Activated CD8-positive, alpha-beta T cell treated with anti-CD3 and anti-CD28 coated beads for 36 hours (primary cell): ENCODE data around the gene MMS19. TPM values are rescaled to one million over a fixed set of nuclear protein-coding genes. Genes with fewer than 3 reads are reported as not detected.

Source experiments
- ATAC-seq: fragments of 200-7000 bp; cut with Tn5 transposase; one replicate; pipeline ENCODE4 v1.10.0; 2021; ENCODE audit warnings: mild to moderate bottlenecking, moderate library complexity
- CTCF ChIA-PET: fragments of 350-600 bp; sonication (Branson Sonifier 250); formaldehyde crosslinking; loops from one replicate; lab custom pipeline; 2021; ENCODE audit warnings: antibody characterized with exemption; lab: Charles Lee
- POLR2A ChIA-PET: fragments of 350-600 bp; sonication (Branson Sonifier 250); formaldehyde crosslinking; loops from one replicate; lab custom pipeline; 2021; ENCODE audit warnings: antibody characterized with exemption; lab: Charles Lee
- DNase-seq: peaks from one replicate; pipeline ENCODE4 v3.0.0-alpha.2; 2020
- H3K27ac Mint-ChIP-seq: one replicate; pipeline ENCODE4 v1.8.0; 2021; ENCODE audit warnings: mild to moderate bottlenecking, mixed read lengths
- H3K27me3 Mint-ChIP-seq: one replicate; pipeline ENCODE4 v1.8.0; 2021; ENCODE audit warnings: mixed read lengths
- H3K36me3 Mint-ChIP-seq: one replicate; pipeline ENCODE4 v1.8.0; 2021; ENCODE audit warnings: low read depth, mixed read lengths
- H3K4me1 Mint-ChIP-seq: one replicate; pipeline ENCODE4 v1.8.0; 2021; ENCODE audit warnings: low read depth, mixed read lengths
- H3K4me3 Mint-ChIP-seq: one replicate; pipeline ENCODE4 v1.8.0; 2021; ENCODE audit warnings: mild to moderate bottlenecking, moderate library complexity, mixed read lengths
- H3K9me3 Mint-ChIP-seq: one replicate; pipeline ENCODE4 v1.8.0; 2021; ENCODE audit warnings: mixed read lengths
- CTCF ChIP-seq: fragments of 200-600 bp; IDR thresholded peaks from one replicate; pipeline ENCODE4 v1.8.0; 2022; ENCODE audit warnings: antibody characterized with exemption, mild to moderate bottlenecking
- intact Hi-C: fragments of 100-400 bp; cut with micrococcal nuclease; formaldehyde crosslinking; loops from one replicate; pipeline ENCODE4 v1.10.0; 2022
- total RNA-seq, 2 experiments: library from RNA; stranded (reverse); gene quantifications; one replicate each; pipeline ENCODE4 v1.2.3, GENCODE V29; 2021

MMS19 gene
- total RNA-seq, 2 experiments from 2014 or later, result 107 to 108 TPM

- peaks cover 56% of the 10 kb centered on the region for H3K4me1 Mint-ChIP-seq
- ChIA-PET POLR2A (interaction anchor here (1.2 to 1.5 kb wide), 2 partner anchors 17 to 91 kb away, joined by 3 to 4 read pairs; no protein-coding TSS in a partner anchor), CTCF (interaction anchor here (1.0 kb wide), 1 partner anchor 240 kb away, joined by 3 read pairs; no protein-coding TSS in a partner anchor)
- no peaks in the 10 kb centered on the region for H3K27me3 Mint-ChIP-seq
- H3K9me3 Mint-ChIP-seq, result no peaks in the 10 kb centered on the region
- H3K36me3 Mint-ChIP-seq, result peaks cover 29% of the 10 kb centered on the region
- DNase-seq, result no peak
- intact Hi-C loops, result no loop called here
- no peak for ATAC-seq
- no peak overlapping the region for H3K4me3 Mint-ChIP-seq
- TF ChIP-seq CTCF, result no peak
- H3K27ac Mint-ChIP-seq, result peak overlapping the region; percentile 56
Measured at GRCh38 chr10:97450828-97451227, 47.4 kb downstream of the MMS19 start.

GRCh38 chr10:97445722-97446639 lies 52.2 kb downstream of the MMS19 start, which contains the start of the genes EXOSC1 and ZDHHC16:
EXOSC1 (minus strand) TSS chr10:97446006; CDS start chr10:97445985, 21 bp downstream.
ZDHHC16 (plus strand) TSS chr10:97446175; CDS start chr10:97451676, 5,501 bp downstream.
- peak; percentile 98 for DNase-seq
- peaks cover 15% of the 10 kb centered on the region for H3K36me3 Mint-ChIP-seq
- POLR2A ChIA-PET, result interaction anchor here (1.3 to 4.6 kb wide), 5 partner anchors 8 to 33 kb away, joined by 4 to 26 read pairs (median 7); no protein-coding TSS in a partner anchor
- intact Hi-C loops, result no loop called here
- H3K27me3 Mint-ChIP-seq, result no peaks in the 10 kb centered on the region
- peaks cover 42% of the 10 kb centered on the region for H3K4me1 Mint-ChIP-seq
- ATAC-seq, result peak; percentile 94
- H3K9me3 Mint-ChIP-seq, result no peaks in the 10 kb centered on the region
- no peak for TF ChIP-seq CTCF
- CTCF ChIA-PET, result interaction anchor here (0.8 to 1.9 kb wide), 8 partner anchors 11 to 46 kb away, joined by 3 to 13 read pairs (median 4); partner anchors contain the start of gene RRP12
- H3K27ac Mint-ChIP-seq, result peak within 1 kb of the TSS; percentile 85
- peak within 1 kb of the TSS; percentile 97 for H3K4me3 Mint-ChIP-seq

- intact Hi-C loops, result no loop called here
- Mint-ChIP-seq H3K27me3 (no peaks in the 10 kb centered on the region), H3K9me3 (no peaks in the 10 kb centered on the region), H3K36me3 (peaks cover 18% of the 10 kb centered on the region), H3K4me1 (peaks cover 37% of the 10 kb centered on the region), H3K4me3 (peak overlapping the region; percentile 97), H3K27ac (peak overlapping the region; percentile 85)
- CTCF ChIA-PET, result interaction anchor here (0.8 to 1.9 kb wide), 9 partner anchors 11 to 45 kb away, joined by 3 to 19 read pairs (median 5); partner anchors contain the start of gene RRP12
- no peak for ATAC-seq
- no peak for DNase-seq
- no peak for TF ChIP-seq CTCF
- POLR2A ChIA-PET, result interaction anchor here (1.0 to 4.6 kb wide), 6 partner anchors 8 to 43 kb away, joined by 3 to 26 read pairs (median 6); no protein-coding TSS in a partner anchor
Measured at GRCh38 chr10:97445357-97445721, 52.9 kb downstream of the MMS19 start.

GRCh38 chr10:97444212-97444611 lies 54.0 kb downstream of the MMS19 start:
- Mint-ChIP-seq H3K4me3 (peak overlapping the region; percentile 97), H3K27me3 (no peaks in the 10 kb centered on the region), H3K4me1 (peaks cover 36% of the 10 kb centered on the region), H3K36me3 (peaks cover 20% of the 10 kb centered on the region), H3K9me3 (no peaks in the 10 kb centered on the region), H3K27ac (peak overlapping the region; percentile 58)
- CTCF ChIA-PET, result interaction anchor here (1.4 to 1.9 kb wide), 7 partner anchors 16 to 44 kb away, joined by 3 to 19 read pairs (median 5); partner anchors contain the start of gene RRP12
- no peak for TF ChIP-seq CTCF
- intact Hi-C loops, result loop anchor here (5.0 kb wide), 1 partner anchor 37 kb away; no protein-coding TSS in a partner anchor
- POLR2A ChIA-PET, result interaction anchor here (0.8 to 4.6 kb wide), 7 partner anchors 9 to 44 kb away, joined by 3 to 26 read pairs (median 6); partner anchors contain the start of gene RRP12
- no peak for DNase-seq
- ATAC-seq, result no peak
